HepG2 (cell line): ENCODE measurements around the gene RIPPLY1. TPM values are rescaled to one million over a fixed set of nuclear protein-coding genes. Genes with fewer than 3 reads are reported as not detected.
A peak's percentile ranks its signal among the peaks of the same experiment; 100 is the strongest.

Source experiments
- ATAC-seq: fragments of 200-7000 bp; cut with Tn5 transposase; 3 replicates; pipeline ENCODE4 v1.9.1; 2020; ENCODE audit warnings: mild to moderate bottlenecking, moderate library complexity
- BruUV-seq: library from RNA; stranded (reverse); fragments of 400-500 nt; replicated peaks from 2 replicates; lab custom pipeline; 2021; lab: Mats Ljungman, UMichigan
- CTCF ChIA-PET: fragments of 300-600 bp; formaldehyde crosslinking; extraction: SDS; loops from one replicate; lab custom pipeline; 2021; ENCODE audit warnings: low total read pairs, inconsistent platforms, low intra/inter-chr PET ratio; lab: Yijun Ruan, JAX
- POLR2A ChIA-PET: fragments of 350-600 bp; sonication (Branson Sonifier 250); formaldehyde crosslinking; loops from one replicate; lab custom pipeline; 2020; ENCODE audit warnings: antibody characterized with exemption, inconsistent platforms; lab: Yijun Ruan, JAX
- DNase-seq: peaks from one replicate; pipeline ENCODE4 v3.0.0-alpha.2; 2015; ENCODE audit warnings: low spot score
- FAIRE-seq: peaks from 3 replicates; lab custom pipeline; 2011; peaks lifted over from hg19 to GRCh38; lab: Jason Lieb, UNC
- H2AFZ ChIP-seq: one replicate; pipeline ENCODE4 v1.6.1; 2011; ENCODE audit warnings: low read length, inconsistent platforms
- H3K27ac ChIP-seq: fragments of 300-600 bp; 3 replicates; pipeline ENCODE4 v1.8.0; 2011; ENCODE audit warnings: mixed run types, mild to moderate bottlenecking, mixed read lengths, low read length, inconsistent platforms; ENCODE audit not compliant: insufficient read depth; ENCODE audit errors: extremely low read length
- H3K27me3 ChIP-seq, 2 experiments: fragments of 200-600 bp in 1 of 2; 2 replicates in 1 of 2; 3 replicates in 1 of 2; pipeline versions ENCODE4 v1.6.0 to v1.8.0; 2011; ENCODE audit warnings: low read length in 2 of 2, mild to moderate bottlenecking in 2 of 2, moderate library complexity in 2 of 2, inconsistent platforms in 1 of 2; ENCODE audit not compliant: insufficient read depth in 2 of 2, control insufficient read depth in 1 of 2
- H3K36me3 ChIP-seq, 2 experiments: fragments of 200-600 bp in 1 of 2; replicated peaks in 1 of 2; 2 replicates in 1 of 2; 3 replicates in 1 of 2; pipeline versions ENCODE4 v1.5.1 to v1.8.0; 2011; ENCODE audit warnings: low read length in 2 of 2, inconsistent platforms in 1 of 2; ENCODE audit not compliant: insufficient read depth in 2 of 2, control insufficient read depth in 1 of 2
- H3K4me1 ChIP-seq: 2 replicates; pipeline ENCODE4 v1.5.1; 2012; ENCODE audit warnings: low read length, inconsistent platforms; ENCODE audit not compliant: insufficient read depth
- H3K4me2 ChIP-seq: 2 replicates; pipeline ENCODE4 v1.6.0; 2011; ENCODE audit warnings: low read depth, low read length, inconsistent platforms
- H3K4me3 ChIP-seq, 3 experiments: fragments of 200-600 bp in 1 of 3; sonication (generic), shearing (Covaris generic) in 1 of 3; replicated peaks in 1 of 3; 2 replicates each; pipeline ENCODE4 v1.5.1; 2011 to 2016; ENCODE audit warnings: low read length in 3 of 3, inconsistent platforms in 2 of 3, low read depth in 2 of 3, mild to moderate bottlenecking in 2 of 3, control low read depth in 1 of 3, mixed read lengths in 1 of 3; ENCODE audit not compliant: insufficient read depth in 1 of 3
- H3K79me2 ChIP-seq: one replicate; pipeline ENCODE4 v1.6.1; 2011; ENCODE audit warnings: low read length, inconsistent platforms; ENCODE audit not compliant: insufficient read depth
- H3K9ac ChIP-seq: 2 replicates; pipeline ENCODE4 v1.6.0; 2011; ENCODE audit warnings: mild to moderate bottlenecking, low read depth, low read length, inconsistent platforms; ENCODE audit not compliant: insufficient read depth
- H3K9me3 ChIP-seq: 2 replicates; pipeline ENCODE4 v1.5.1; 2012; ENCODE audit warnings: mild to moderate bottlenecking, low read length
- H4K20me1 ChIP-seq: 2 replicates; pipeline ENCODE4 v1.6.0; 2011; ENCODE audit warnings: inconsistent platforms, mild to moderate bottlenecking, low read length, moderate library complexity; ENCODE audit not compliant: insufficient read depth
- BCL6 ChIP-seq: IDR thresholded peaks from 2 replicates; pipeline ENCODE4 v1.6.1; 2016; ENCODE audit warnings: missing genetic modification reagents, missing compliant biosample characterization
- CREM ChIP-seq, 2 experiments: sonication (generic) in 1 of 2; formaldehyde crosslinking in 1 of 2; IDR thresholded peaks; 2 replicates each; pipeline versions ENCODE4 v1.4.0 to v1.6.1; 2016 to 2020; ENCODE audit warnings: antibody characterized with exemption in 1 of 2, mild to moderate bottlenecking in 1 of 2, missing genetic modification reagents in 1 of 2
- GATAD2A ChIP-seq: IDR thresholded peaks from 2 replicates; pipeline ENCODE4 v1.6.1; 2016
- JDP2 ChIP-seq: sonication (generic); formaldehyde crosslinking; IDR thresholded peaks from 2 replicates; pipeline ENCODE4 v1.8.1; 2022; ENCODE audit warnings: missing genetic modification reagents, borderline replicate concordance
- SAP130 ChIP-seq: IDR thresholded peaks from 2 replicates; pipeline ENCODE4 v1.6.1; 2016; ENCODE audit warnings: low read depth
- SP1 ChIP-seq, 2 experiments: fragments of 450-650 bp in 1 of 2; sonication (generic) in 1 of 2; formaldehyde crosslinking in 1 of 2; IDR thresholded peaks; 2 replicates each; pipeline versions ENCODE4 v1.4.0 to v1.6.1; 2016 to 2020; ENCODE audit warnings: missing genetic modification reagents in 1 of 2
- TCF7 ChIP-seq: sonication (generic); IDR thresholded peaks from 2 replicates; pipeline ENCODE4 v1.6.1; 2016; ENCODE audit warnings: antibody characterized with exemption, low read depth
- WGBS: methylation state at CpG from one replicate; pipeline ENCODE4 v1.1.6; 2017; ENCODE audit warnings: low lambda C conversion rate; 5-methylcytosine and 5-hydroxymethylcytosine counted together
- in situ Hi-C: cut with HindIII; loops from 2 replicates; pipeline ENCODE4 v1.10.0; 2017; ENCODE audit warnings: low pct_unique_long_range_greater_than_20kb; ENCODE audit not compliant: extremely low pct_ligation_motif_present
- intact Hi-C: fragments of 100-400 bp; cut with micrococcal nuclease; formaldehyde crosslinking; loops from one replicate; pipeline ENCODE4 v1.10.0; 2022; ENCODE audit not compliant: unreplicated experiment
- polyA plus RNA-seq, 8 experiments: library from polyadenylated mRNA; depleted of rRNA in 3 of 8; stranded (reverse) in 7 of 8; unstranded in 1 of 8; fragments of >200 nt; fragmentation: Illumina TruSeq in 4 of 8; extraction: Trizol in 4 of 8; gene quantifications; 2 replicates each; pipeline versions ENCODE4 v1.2.1 to v1.2.3, GENCODE V29; 2011 to 2016; ENCODE audit warnings: low read depth in 4 of 8, missing spikeins in 1 of 8, mixed read lengths in 1 of 8; ENCODE audit not compliant: insufficient read depth in 1 of 8
- total RNA-seq, 5 experiments: library from RNA; depleted of rRNA; stranded (reverse); fragments of >200 nt; fragmentation: Illumina TruSeq; extraction: Trizol; gene quantifications; 2 replicates each; pipeline ENCODE4 v1.2.3, GENCODE V29; 2016; ENCODE audit warnings: low read depth in 1 of 5
- TF ChIP-seq, protein P1 (sequence below): IDR thresholded peaks from 2 replicates; pipeline ENCODE4 v1.6.1; 2016; ENCODE audit warnings: low read depth, missing genetic modification reagents, missing compliant biosample characterization
- TF ChIP-seq, protein P2 (sequence below): sonication (generic); formaldehyde crosslinking; IDR thresholded peaks from 2 replicates; pipeline ENCODE4 v1.5.1; 2020; ENCODE audit warnings: mild to moderate bottlenecking, missing genetic modification reagents, moderate library complexity

The RIPPLY1 gene
- total and polyA plus RNA-seq, 2 of the 13 experiments (the other 11 are each of a cell fraction or from before 2014, with no cell fraction given), result 0.41 to 0.49 TPM

DNA sequence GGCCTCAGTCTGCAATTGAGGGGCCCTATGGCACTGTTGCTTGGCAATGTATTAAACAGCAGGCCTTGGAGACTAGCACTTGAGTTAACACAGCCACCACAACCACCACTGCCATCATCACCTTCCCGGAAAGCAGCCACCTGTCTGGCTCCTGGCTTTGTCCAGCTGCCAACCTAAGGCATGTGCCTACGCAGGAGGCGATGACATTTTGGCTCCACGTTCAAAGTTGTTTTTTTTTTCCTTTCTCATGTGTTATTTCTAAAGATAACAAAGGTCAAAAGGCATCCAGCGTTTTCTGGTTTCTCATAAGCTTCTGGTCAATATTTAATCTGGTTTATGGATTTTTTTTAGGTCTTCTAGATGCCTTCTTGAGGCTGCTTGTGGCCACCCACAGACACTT is 24.6 kb upstream of the RIPPLY1 start:
- in situ Hi-C loops (no loop called here), intact Hi-C loops (no loop called here)
- H3K4me3 ChIP-seq, result no peak overlapping the region
- no peaks in the 10 kb centered on the region for H3K27me3 ChIP-seq
- H3K9ac ChIP-seq, result no peak overlapping the region
- H3K36me3 ChIP-seq, result no peaks in the 10 kb centered on the region
- H3K9me3 ChIP-seq, result no peaks in the 10 kb centered on the region
- ChIA-PET CTCF (no interaction called here), POLR2A (interaction anchor here (1.0 kb wide), 1 partner anchor 26 kb away, joined by 7 read pairs; no protein-coding TSS in a partner anchor)
- H3K4me1 ChIP-seq, result peaks cover 48% of the 10 kb centered on the region
- no peak overlapping the region for H3K4me2 ChIP-seq
- no TSS peak for BruUV-seq
- H4K20me1 ChIP-seq, result no peaks in the 10 kb centered on the region
- no peaks in the 10 kb centered on the region for H3K79me2 ChIP-seq
- H3K27ac ChIP-seq, result no peak overlapping the region
- FAIRE-seq (no peak), ATAC-seq (peak; percentile 12; the same call in 2 of the 3 replicates), DNase-seq (peak; percentile 25)
- no peak overlapping the region for H2AFZ ChIP-seq
- WGBS, result 18% methylated on average over 5 of the region's 5 CpGs
- 0 out of 2 replicates have a peak, but pooled peaks have one; percentile 14 for TF ChIP-seq SAP130 (CRISPR knock-in tag)
- TF ChIP-seq SP1 (IDR thresholded peaks at IDR 0.05), result no peak
- no peak for TF ChIP-seq SP1 (CRISPR knock-in tag; IDR thresholded peaks at IDR 0.05)
- TF ChIP-seq GATAD2A (CRISPR knock-in tag), result peak; percentile 22; the same call in 1 of the 2 replicates
- TF ChIP-seq JDP2 (CRISPR knock-in tag), result no peak
- 0 out of 2 replicates have a peak, but pooled peaks have one; percentile 14 for TF ChIP-seq BCL6
- TF ChIP-seq, protein P1, sequence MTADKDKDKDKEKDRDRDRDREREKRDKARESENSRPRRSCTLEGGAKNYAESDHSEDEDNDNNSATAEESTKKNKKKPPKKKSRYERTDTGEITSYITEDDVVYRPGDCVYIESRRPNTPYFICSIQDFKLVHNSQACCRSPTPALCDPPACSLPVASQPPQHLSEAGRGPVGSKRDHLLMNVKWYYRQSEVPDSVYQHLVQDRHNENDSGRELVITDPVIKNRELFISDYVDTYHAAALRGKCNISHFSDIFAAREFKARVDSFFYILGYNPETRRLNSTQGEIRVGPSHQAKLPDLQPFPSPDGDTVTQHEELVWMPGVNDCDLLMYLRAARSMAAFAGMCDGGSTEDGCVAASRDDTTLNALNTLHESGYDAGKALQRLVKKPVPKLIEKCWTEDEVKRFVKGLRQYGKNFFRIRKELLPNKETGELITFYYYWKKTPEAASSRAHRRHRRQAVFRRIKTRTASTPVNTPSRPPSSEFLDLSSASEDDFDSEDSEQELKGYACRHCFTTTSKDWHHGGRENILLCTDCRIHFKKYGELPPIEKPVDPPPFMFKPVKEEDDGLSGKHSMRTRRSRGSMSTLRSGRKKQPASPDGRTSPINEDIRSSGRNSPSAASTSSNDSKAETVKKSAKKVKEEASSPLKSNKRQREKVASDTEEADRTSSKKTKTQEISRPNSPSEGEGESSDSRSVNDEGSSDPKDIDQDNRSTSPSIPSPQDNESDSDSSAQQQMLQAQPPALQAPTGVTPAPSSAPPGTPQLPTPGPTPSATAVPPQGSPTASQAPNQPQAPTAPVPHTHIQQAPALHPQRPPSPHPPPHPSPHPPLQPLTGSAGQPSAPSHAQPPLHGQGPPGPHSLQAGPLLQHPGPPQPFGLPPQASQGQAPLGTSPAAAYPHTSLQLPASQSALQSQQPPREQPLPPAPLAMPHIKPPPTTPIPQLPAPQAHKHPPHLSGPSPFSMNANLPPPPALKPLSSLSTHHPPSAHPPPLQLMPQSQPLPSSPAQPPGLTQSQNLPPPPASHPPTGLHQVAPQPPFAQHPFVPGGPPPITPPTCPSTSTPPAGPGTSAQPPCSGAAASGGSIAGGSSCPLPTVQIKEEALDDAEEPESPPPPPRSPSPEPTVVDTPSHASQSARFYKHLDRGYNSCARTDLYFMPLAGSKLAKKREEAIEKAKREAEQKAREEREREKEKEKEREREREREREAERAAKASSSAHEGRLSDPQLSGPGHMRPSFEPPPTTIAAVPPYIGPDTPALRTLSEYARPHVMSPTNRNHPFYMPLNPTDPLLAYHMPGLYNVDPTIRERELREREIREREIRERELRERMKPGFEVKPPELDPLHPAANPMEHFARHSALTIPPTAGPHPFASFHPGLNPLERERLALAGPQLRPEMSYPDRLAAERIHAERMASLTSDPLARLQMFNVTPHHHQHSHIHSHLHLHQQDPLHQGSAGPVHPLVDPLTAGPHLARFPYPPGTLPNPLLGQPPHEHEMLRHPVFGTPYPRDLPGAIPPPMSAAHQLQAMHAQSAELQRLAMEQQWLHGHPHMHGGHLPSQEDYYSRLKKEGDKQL, result no peak
- 0 out of 2 replicates have a peak, but pooled peaks have one; percentile 18 for TF ChIP-seq TCF7
- TF ChIP-seq CREM (IDR thresholded peaks at IDR 0.05), result 0 out of 2 replicates have a peak, but pooled peaks have one; percentile 15
- no peak for TF ChIP-seq CREM (CRISPR knock-in tag; IDR thresholded peaks at IDR 0.05)
- TF ChIP-seq, protein P2, sequence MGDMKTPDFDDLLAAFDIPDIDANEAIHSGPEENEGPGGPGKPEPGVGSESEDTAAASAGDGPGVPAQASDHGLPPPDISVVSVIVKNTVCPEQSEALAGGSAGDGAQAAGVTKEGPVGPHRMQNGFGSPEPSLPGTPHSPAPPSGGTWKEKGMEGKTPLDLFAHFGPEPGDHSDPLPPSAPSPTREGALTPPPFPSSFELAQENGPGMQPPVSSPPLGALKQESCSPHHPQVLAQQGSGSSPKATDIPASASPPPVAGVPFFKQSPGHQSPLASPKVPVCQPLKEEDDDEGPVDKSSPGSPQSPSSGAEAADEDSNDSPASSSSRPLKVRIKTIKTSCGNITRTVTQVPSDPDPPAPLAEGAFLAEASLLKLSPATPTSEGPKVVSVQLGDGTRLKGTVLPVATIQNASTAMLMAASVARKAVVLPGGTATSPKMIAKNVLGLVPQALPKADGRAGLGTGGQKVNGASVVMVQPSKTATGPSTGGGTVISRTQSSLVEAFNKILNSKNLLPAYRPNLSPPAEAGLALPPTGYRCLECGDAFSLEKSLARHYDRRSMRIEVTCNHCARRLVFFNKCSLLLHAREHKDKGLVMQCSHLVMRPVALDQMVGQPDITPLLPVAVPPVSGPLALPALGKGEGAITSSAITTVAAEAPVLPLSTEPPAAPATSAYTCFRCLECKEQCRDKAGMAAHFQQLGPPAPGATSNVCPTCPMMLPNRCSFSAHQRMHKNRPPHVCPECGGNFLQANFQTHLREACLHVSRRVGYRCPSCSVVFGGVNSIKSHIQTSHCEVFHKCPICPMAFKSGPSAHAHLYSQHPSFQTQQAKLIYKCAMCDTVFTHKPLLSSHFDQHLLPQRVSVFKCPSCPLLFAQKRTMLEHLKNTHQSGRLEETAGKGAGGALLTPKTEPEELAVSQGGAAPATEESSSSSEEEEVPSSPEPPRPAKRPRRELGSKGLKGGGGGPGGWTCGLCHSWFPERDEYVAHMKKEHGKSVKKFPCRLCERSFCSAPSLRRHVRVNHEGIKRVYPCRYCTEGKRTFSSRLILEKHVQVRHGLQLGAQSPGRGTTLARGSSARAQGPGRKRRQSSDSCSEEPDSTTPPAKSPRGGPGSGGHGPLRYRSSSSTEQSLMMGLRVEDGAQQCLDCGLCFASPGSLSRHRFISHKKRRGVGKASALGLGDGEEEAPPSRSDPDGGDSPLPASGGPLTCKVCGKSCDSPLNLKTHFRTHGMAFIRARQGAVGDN (CRISPR knock-in tag), result peak; percentile 45; the same call in 1 of the 2 replicates
